Large intestine (tissue), 3 donors: ENCODE data around the gene SSR2. TPM values are rescaled to one million over a fixed set of nuclear protein-coding genes. Genes with fewer than 3 reads are reported as not detected.

Experiments
- DNase-seq, 2 donors: peaks; one replicate each; pipeline versions ENCODE4 v3.0.0 to v3.0.0-alpha.2; 2013
- H3K27ac ChIP-seq: one replicate; pipeline ENCODE4 v1.5.1; 2013; ENCODE audit warnings: low read length
- H3K27me3 ChIP-seq: 2 replicates; pipeline ENCODE4 v1.6.1; 2013; ENCODE audit warnings: low read length; ENCODE audit not compliant: control insufficient read depth, insufficient read depth
- H3K36me3 ChIP-seq: 2 replicates; pipeline ENCODE4 v1.6.1; 2013; ENCODE audit warnings: low read length; ENCODE audit not compliant: control insufficient read depth, insufficient read depth
- H3K4me1 ChIP-seq: one replicate; pipeline ENCODE4 v1.6.1; 2013; ENCODE audit warnings: low read length; ENCODE audit not compliant: control insufficient read depth, insufficient read depth
- H3K4me3 ChIP-seq: one replicate; pipeline ENCODE4 v1.5.1; 2013; ENCODE audit warnings: low read length
- H3K9me3 ChIP-seq: one replicate; pipeline ENCODE4 v1.6.1; 2013; ENCODE audit warnings: mild to moderate bottlenecking, low read depth, low read length, moderate library complexity; ENCODE audit not compliant: control insufficient read depth
- whole genome bisulfite sequencing: methylation state at CpG from one replicate; pipeline ENCODE4 v1.1.5; 2013; ENCODE audit warnings: low lambda C conversion rate; ENCODE audit not compliant: insufficient coverage; 5-methylcytosine and 5-hydroxymethylcytosine counted together
- polyA plus RNA-seq: library from polyadenylated mRNA; unstranded; fragments of 120-200 nt; gene quantifications from one replicate; pipeline ENCODE4 v1.2.1, GENCODE V29; 2013

Gene SSR2
- polyA plus RNA-seq, 1 donor, result 281 TPM

DNA sequence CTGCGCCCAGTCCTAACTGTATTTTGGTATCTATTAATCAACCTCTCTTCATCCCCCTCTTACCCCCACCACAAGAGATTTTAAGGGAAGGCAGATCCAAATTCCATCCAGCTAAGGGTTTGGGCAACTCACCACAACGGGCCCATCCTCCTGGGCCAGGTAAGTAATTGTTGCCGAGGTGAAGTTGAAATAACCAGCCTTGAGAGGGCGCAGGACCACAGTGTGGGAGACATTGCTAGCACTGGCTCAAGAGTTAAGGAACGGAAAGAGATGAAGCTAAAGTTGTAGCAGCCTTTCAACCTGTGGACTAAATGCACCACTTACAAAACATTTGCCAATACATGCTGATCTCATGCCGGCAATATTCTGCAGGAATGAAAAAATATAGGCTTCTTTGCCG lies 5.9 kb downstream of the SSR2 start:
- H3K36me3 ChIP-seq, result peaks cover 66% of the 10 kb centered on the region
- no peaks in the 10 kb centered on the region for H3K9me3 ChIP-seq
- H3K27ac ChIP-seq, result no peak overlapping the region
- H3K4me1 ChIP-seq, result no peaks in the 10 kb centered on the region
- no peak overlapping the region for H3K4me3 ChIP-seq
- DNase-seq, result no peak
- WGBS, result no CpG with 5 or more reads among the region's 7 CpGs
- no peaks in the 10 kb centered on the region for H3K27me3 ChIP-seq

DNA sequence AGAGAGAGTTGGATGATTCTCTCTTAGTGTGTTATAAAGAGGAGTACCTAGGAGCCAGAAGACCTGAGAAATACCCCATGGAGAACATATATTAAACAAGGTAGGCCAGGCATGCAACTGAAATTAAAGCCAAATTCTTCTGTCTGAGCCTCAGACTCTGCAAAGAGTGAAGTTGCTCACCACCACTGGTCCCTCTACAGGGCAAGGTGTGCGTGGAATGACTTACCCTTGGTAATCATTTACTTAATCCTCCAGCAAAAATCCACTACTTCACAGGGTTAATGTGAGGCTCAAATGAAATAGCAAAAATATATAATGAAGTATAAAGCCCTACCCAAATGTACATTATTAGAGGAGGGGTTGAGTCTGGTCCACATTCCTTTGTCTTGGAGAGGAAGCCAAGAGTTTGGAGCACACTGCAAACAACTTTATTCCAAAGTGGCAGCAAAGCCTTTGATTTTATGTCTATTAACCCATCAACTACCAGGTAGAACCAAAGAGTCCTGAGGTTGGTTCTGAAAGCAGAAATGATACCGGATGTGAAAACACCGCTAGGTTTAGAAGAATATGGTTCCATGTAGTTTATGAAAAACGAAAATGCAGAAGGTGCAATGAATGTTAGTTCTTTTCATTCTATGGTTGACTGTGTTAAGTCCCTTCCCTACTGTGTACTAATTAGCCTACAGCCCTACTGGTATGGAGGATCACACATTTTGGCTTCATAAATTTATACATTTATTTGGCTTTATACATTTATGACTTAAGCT lies 8.5 kb downstream of the SSR2 start:
- peaks cover 68% of the 10 kb centered on the region for H3K36me3 ChIP-seq
- no peaks in the 10 kb centered on the region for H3K27me3 ChIP-seq
- 100% methylated on average over 3 of the region's 4 CpGs for WGBS
- no peak overlapping the region for H3K27ac ChIP-seq
- no peaks in the 10 kb centered on the region for H3K4me1 ChIP-seq
- no peak for DNase-seq
- H3K9me3 ChIP-seq, result no peaks in the 10 kb centered on the region
- no peak overlapping the region for H3K4me3 ChIP-seq

DNA sequence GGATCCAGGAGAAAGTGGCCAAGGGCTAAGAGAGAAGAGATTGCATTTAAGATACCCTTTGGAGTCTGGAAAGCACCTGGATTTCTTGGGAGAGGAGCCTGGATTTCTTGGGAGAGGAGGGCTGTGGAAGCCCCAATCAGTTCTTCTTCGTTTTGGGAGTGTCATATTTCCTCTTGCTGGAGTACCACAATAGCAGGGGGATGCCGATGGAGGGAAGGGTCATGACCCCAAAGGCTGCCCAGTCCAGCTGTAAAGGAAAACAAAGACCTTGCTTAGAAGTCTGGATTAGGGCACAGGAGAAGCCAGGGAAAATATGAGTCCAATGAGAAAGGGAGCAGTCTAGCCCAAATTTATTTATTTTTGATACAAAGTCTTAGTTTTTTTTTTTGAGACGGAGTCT lies 11.3 kb downstream of the SSR2 start:
- H3K36me3 ChIP-seq, result peaks cover 56% of the 10 kb centered on the region
- no peak for DNase-seq
- no peak overlapping the region for H3K27ac ChIP-seq
- 20% methylated on average over 1 of the region's 3 CpGs for WGBS
- H3K4me1 ChIP-seq, result peaks cover 3% of the 10 kb centered on the region
- no peak overlapping the region for H3K4me3 ChIP-seq
- no peaks in the 10 kb centered on the region for H3K27me3 ChIP-seq
- no peaks in the 10 kb centered on the region for H3K9me3 ChIP-seq

DNA sequence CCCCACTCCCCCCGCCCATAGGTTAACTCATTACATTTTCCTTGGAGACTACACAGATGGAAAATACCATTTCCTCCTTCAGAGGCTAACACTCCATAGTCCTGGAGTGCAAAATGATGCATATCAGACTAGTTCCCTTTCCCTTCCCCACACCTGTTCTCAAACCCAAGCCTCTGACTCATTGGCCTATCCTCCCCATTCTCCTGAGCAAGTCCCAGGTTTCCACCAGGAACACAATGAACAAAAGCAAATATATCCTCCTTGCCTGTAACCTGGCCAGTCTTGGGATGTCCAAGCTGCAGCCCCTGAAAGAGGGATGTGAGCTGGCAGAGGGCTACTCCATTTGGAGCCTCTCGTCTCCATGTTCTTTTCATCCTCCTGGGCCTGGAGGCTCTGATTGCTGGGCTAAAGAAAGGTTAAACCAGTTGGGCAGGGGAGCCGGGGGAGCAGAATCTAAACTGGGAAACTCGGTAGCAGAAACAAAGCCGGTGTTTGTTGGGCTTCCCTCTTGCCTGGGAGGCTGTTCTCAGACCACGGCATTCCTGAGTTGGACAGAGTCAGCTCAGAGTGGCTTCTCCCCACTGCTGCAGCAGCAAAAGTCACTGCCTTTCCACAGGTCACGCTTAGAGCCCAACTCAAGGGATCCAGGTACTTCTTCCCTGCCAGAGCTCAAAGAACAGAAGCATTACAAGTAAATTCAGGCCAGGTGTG lies 13.9 kb downstream of the SSR2 start:
- WGBS, result no CpG with 5 or more reads among the region's 7 CpGs
- Histone ChIP-seq H3K36me3 (peaks cover 39% of the 10 kb centered on the region), H3K27me3 (no peaks in the 10 kb centered on the region), H3K9me3 (no peaks in the 10 kb centered on the region), H3K4me3 (no peak overlapping the region), H3K4me1 (peaks cover 17% of the 10 kb centered on the region), H3K27ac (no peak overlapping the region)
- DNase-seq, result no peak

DNA sequence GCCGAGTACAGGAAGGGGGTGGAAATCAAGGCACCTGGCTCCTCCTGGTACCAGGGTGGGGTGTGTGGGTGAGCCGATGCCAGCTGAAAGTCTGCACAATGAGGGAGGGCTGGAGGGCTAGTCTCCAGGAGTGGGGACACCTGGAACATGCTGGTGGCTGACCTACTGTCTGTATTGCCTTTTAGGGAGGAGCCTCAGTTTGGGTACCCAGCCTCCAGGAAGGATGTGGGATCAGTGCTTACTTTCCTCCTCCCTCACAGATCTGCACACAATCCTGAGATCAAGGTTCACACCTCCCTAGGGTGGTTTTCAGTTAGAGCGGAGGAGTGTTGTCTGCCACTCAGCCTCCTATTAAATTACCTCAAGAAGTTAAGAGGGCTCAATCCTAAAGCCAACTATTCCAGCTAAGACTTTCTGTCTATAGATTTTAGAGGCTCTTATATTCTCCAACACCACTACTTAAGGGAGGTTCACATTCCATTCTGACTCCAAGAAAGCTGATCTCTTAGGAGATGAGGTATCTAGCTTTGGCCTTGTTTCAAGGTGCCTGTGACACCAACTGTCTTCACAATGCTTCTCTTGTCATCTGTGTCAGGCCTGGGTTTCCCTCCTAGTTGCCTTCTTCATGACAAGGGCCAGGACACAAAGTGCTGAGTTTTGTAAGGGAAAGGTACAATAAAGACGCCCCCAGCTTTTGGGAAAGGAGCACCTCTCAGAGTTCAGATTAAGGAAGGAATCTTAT lies 15.7 kb downstream of the SSR2 start:
- no peaks in the 10 kb centered on the region for H3K27me3 ChIP-seq
- no peak overlapping the region for H3K27ac ChIP-seq
- WGBS, result no CpG with 5 or more reads among the region's 4 CpGs

DNA sequence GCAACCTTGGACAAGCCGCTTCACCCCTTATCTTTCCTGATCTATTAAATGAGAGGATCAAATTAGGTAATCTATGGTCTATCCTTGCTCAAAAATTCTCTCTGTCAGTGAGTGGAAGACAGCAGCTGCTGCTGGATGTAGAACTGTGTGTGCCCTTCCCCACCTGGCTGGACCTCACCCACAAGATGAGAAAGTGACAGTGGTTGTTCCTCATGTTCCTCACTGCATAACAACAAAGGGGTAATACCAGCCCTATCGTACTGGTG lies 16.9 kb downstream of the SSR2 start:
- no peak for DNase-seq
- H3K9me3 ChIP-seq, result no peaks in the 10 kb centered on the region
- peaks cover 12% of the 10 kb centered on the region for H3K36me3 ChIP-seq
- H3K27ac ChIP-seq, result peak overlapping the region; percentile 36
- no CpG with 5 or more reads among the region's 2 CpGs for WGBS
- peak overlapping the region; percentile 0 for H3K4me3 ChIP-seq
- peaks cover 22% of the 10 kb centered on the region for H3K4me1 ChIP-seq
- H3K27me3 ChIP-seq, result no peaks in the 10 kb centered on the region

More for the DNA sequence above, 15.7 kb downstream of the SSR2 start:
- H3K4me1 ChIP-seq, result peaks cover 22% of the 10 kb centered on the region
- H3K36me3 ChIP-seq, result peaks cover 21% of the 10 kb centered on the region
- no peak overlapping the region for H3K4me3 ChIP-seq
- DNase-seq, result peak in 1 of 2 donors; percentile 56
- no peaks in the 10 kb centered on the region for H3K9me3 ChIP-seq

DNA sequence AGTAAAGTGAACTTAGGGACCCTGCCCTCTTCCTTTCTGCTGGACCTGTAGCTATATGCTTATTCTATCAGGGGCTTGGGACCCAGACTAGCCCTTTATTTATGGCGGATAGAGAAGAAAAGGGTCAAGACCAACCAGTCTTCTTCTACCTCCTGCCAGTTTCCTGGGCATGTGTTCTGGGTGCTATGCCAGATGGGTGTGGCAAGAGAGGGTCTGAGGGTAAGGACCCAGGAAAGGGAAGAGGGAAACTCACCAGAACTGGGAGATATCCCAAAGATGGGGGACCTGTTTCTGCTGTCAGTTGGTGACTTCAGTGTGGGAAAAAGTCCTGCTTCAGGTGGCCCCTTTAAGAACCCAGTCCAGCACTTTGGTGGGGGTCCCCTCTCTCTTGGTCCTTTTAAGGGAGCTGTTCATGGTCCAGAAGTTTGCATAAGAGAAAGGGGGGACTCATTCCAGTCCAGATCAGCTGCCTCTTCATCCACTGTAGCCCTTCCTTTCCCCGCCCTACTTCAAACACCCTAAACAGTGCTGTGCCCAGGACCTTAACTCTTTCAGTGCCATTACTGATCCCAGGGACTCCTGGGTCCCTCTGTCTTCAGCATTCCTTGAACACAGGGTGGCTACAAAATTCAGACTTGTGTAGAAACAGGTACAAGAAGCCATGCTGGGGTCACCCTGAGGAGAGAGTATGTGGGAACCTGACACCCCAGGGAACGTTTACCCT lies 18.4 kb downstream of the SSR2 start:
- whole genome bisulfite sequencing, result no CpG with 5 or more reads among the region's 3 CpGs
- Histone ChIP-seq H3K27ac (no peak overlapping the region), H3K4me3 (no peak overlapping the region), H3K9me3 (no peaks in the 10 kb centered on the region), H3K27me3 (no peaks in the 10 kb centered on the region), H3K4me1 (peaks cover 22% of the 10 kb centered on the region), H3K36me3 (peaks cover 6% of the 10 kb centered on the region)
- DNase-seq, result no peak

DNA sequence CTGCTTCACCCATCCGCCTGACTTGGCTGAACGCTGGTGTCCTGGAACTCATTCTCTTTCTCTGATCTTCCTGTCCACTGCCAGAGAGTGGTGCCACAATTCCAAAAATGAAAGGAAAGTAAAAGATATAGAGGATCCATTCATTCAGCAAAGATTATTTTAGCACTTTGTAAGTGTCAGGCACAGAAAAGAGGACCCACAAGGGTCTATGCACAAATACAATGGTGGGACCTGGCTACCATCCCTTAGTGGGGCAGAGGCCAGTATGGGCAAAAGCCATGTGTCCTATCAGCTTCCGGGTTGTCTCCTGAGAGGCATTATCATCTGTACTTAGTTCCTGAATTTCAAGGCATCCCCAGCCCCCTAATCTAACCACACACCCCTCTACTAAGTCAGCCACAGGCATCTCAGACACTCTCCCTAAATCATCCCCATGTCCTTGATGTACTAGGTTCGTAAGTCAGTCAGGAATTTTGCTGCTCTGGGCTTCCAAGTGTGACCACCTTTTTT lies 19.0 kb downstream of the SSR2 start:
- no peak overlapping the region for H3K4me3 ChIP-seq
- no peak for DNase-seq

DNA sequence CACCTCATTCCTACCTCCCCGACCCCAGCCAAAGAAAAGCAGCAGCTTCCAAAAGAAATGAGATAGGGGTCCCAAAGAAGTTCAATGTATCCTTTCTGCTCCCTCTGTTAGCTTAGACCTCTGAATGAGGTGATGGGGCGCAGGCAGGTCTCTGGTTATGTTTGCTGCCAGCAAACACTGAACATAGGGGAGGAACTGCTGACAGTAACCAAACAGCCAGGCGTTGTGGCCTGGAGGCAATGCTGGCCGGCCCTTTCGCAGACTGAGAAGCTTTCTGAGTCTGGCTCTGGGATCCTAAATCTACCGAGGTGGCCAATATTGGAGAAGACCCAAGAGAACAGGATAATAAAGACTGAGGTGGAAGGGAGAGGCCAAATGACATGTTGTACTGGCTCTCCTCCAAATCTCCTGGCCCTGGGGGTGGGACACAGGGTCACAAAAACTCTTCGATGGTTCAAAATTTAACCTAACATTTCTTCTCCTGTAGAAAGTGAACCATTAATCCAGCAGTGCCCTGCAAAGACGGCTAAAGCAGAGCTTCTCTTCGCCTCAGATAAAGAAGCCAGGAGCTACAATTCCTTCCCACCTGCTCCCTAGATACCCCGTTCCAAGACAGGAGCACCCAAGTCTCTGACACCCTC lies 19.6 kb downstream of the SSR2 start:
- Histone ChIP-seq H3K4me1 (peaks cover 22% of the 10 kb centered on the region), H3K27me3 (no peaks in the 10 kb centered on the region), H3K36me3 (no peaks in the 10 kb centered on the region), H3K9me3 (no peaks in the 10 kb centered on the region), H3K4me3 (no peak overlapping the region), H3K27ac (no peak overlapping the region)
- WGBS, result 67% methylated on average over 3 of the region's 10 CpGs
- no peak for DNase-seq

More for the DNA sequence above, 19.0 kb downstream of the SSR2 start:
- H3K36me3 ChIP-seq, result peaks cover 1% of the 10 kb centered on the region
- H3K4me1 ChIP-seq, result peaks cover 22% of the 10 kb centered on the region
- 40% methylated on average over 1 of the region's 4 CpGs for WGBS
- H3K27ac ChIP-seq, result no peak overlapping the region
- no peaks in the 10 kb centered on the region for H3K9me3 ChIP-seq
- no peaks in the 10 kb centered on the region for H3K27me3 ChIP-seq
